GM19023 (cell line): ENCODE data around the gene ETV4.

ENCODE experiments used
- ATAC-seq: cut with Tn5 transposase; IDR thresholded peaks from one replicate; pipeline ENCODE4 v1.9.1; 2021; ENCODE audit warnings: mild to moderate bottlenecking, moderate library complexity; ENCODE audit not compliant: unreplicated experiment

Gene ETV4

GRCh38 chr17:43547189-43547550 is 1.0 kb upstream of the ETV4 start:
- no peak for ATAC-seq

GRCh38 chr17:43545383-43545632 is 832 bp downstream of the ETV4 start:
- ATAC-seq: no peak

- no peak for ATAC-seq
Observed at GRCh38 chr17:43543771-43544575, 2.2 kb downstream of the ETV4 start.

GRCh38 chr17:43543300-43543699 is 2.8 kb downstream of the ETV4 start:
- ATAC-seq: no peak

- no peak for ATAC-seq
Observed at GRCh38 chr17:43542859-43543258, 3.3 kb downstream of the ETV4 start.

- ATAC-seq: no peak
Observed at GRCh38 chr17:43540821-43541674, 5.1 kb downstream of the ETV4 start.

- no peak for ATAC-seq
Observed at GRCh38 chr17:43536236-43536992, 9.7 kb downstream of the ETV4 start.

GRCh38 chr17:43534909-43535308 is 11.2 kb downstream of the ETV4 start:
- no peak for ATAC-seq

- no peak for ATAC-seq
Observed at GRCh38 chr17:43533699-43534098, 12.4 kb downstream of the ETV4 start.

- no peak for ATAC-seq
Observed at GRCh38 chr17:43532581-43532980, 13.6 kb downstream of the ETV4 start.

- no peak for ATAC-seq
Observed at GRCh38 chr17:43531955-43532354, 14.2 kb downstream of the ETV4 start.

- no peak for ATAC-seq
Observed at GRCh38 chr17:43531082-43531378, 15.1 kb downstream of the ETV4 start.

GRCh38 chr17:43530288-43531081 is 15.7 kb downstream of the ETV4 start:
- no peak for ATAC-seq

- ATAC-seq: no peak
Observed at GRCh38 chr17:43529947-43530287, 16.2 kb downstream of the ETV4 start.

- no peak for ATAC-seq
Observed at GRCh38 chr17:43528988-43529814, 16.9 kb downstream of the ETV4 start.

- no peak for ATAC-seq
Observed at GRCh38 chr17:43528319-43528987, 17.7 kb downstream of the ETV4 start.

- no peak for ATAC-seq
Observed at GRCh38 chr17:43526886-43527648, 19.1 kb downstream of the ETV4 start.

- ATAC-seq: no peak
Observed at GRCh38 chr17:43524945-43525575, 21.1 kb downstream of the ETV4 start.

GRCh38 chr17:43521389-43521788 is 24.8 kb downstream of the ETV4 start:
- ATAC-seq: no peak
